Measurements from ENCODE around the gene HNRNPDL.

DNA sequence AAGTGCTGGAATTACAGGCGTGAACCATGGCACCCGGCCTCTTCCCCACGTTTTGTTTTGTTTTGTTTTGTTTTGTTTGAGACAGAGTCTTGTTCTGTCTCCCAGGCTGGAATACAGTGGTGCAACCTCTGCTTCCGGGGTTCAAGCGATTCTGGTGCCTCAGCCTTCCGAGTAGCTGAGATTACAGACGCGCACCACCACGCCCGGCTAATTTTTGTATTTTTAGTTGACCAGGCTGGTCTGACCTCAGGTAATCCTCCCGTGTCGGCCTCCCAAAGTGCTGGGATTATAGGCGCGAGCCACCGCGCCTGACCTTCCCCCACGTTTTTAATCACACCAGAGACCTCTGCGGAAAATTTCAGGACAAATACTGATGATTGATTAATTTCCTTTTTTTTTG lies 2.3 kb upstream of the HNRNPDL start:
- TF ChIP-seq, protein P1, sequence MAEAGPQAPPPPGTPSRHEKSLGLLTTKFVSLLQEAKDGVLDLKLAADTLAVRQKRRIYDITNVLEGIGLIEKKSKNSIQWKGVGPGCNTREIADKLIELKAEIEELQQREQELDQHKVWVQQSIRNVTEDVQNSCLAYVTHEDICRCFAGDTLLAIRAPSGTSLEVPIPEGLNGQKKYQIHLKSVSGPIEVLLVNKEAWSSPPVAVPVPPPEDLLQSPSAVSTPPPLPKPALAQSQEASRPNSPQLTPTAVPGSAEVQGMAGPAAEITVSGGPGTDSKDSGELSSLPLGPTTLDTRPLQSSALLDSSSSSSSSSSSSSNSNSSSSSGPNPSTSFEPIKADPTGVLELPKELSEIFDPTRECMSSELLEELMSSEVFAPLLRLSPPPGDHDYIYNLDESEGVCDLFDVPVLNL (CRISPR knock-in tag; IDR thresholded peaks at IDR 0.05; ENCODE audit: borderline replicate concordance, low read depth) = no peak
- TF ChIP-seq RELA (CRISPR knock-in tag; IDR thresholded peaks at IDR 0.05; ENCODE audit: borderline replicate concordance) = no peak
- TF ChIP-seq, protein P2, sequence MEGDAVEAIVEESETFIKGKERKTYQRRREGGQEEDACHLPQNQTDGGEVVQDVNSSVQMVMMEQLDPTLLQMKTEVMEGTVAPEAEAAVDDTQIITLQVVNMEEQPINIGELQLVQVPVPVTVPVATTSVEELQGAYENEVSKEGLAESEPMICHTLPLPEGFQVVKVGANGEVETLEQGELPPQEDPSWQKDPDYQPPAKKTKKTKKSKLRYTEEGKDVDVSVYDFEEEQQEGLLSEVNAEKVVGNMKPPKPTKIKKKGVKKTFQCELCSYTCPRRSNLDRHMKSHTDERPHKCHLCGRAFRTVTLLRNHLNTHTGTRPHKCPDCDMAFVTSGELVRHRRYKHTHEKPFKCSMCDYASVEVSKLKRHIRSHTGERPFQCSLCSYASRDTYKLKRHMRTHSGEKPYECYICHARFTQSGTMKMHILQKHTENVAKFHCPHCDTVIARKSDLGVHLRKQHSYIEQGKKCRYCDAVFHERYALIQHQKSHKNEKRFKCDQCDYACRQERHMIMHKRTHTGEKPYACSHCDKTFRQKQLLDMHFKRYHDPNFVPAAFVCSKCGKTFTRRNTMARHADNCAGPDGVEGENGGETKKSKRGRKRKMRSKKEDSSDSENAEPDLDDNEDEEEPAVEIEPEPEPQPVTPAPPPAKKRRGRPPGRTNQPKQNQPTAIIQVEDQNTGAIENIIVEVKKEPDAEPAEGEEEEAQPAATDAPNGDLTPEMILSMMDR (IDR thresholded peaks at IDR 0.05) = no peak
- TF ChIP-seq, protein P3, sequence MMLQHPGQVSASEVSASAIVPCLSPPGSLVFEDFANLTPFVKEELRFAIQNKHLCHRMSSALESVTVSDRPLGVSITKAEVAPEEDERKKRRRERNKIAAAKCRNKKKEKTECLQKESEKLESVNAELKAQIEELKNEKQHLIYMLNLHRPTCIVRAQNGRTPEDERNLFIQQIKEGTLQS (CRISPR knock-in tag; conservative IDR thresholded peaks at IDR 0.05) = no peak

All from WTC11 (cell line).